ENCODE data around the gene POLR3GL. TPM values are rescaled to one million over a fixed set of nuclear protein-coding genes. Genes with fewer than 3 reads are reported as not detected.

POLR3GL gene
- total and polyA plus RNA-seq, 10 of the 15 experiments (the other 5 are each of a cell fraction or from before 2014, with no cell fraction given), result 12.8 to 47.0 (median 26.6) TPM

GRCh38 chr1:145959957-145960467 lies 4.5 kb upstream of the POLR3GL start:
- Histone ChIP-seq H3K27ac (ENCODE audit: control insufficient read depth, insufficient read depth) (no peak overlapping the region), H3K4me3 (peak overlapping the region; percentile 80; the same call in 1 of the 2 replicates), H3K9me3 (replicated peaks; ENCODE audit: control insufficient read depth, insufficient read depth, low read length) (no peaks in the 10 kb centered on the region), H3K4me2 (ENCODE audit: control insufficient read depth, insufficient read depth) (peak overlapping the region; percentile 78), H3K36me3 (ENCODE audit: control insufficient read depth in 2 of 2, insufficient read depth in 2 of 2, low read length in 1 of 2) (no peaks in the 10 kb centered on the region), H3K79me2 (ENCODE audit: control insufficient read depth, insufficient read depth, low read length) (peaks cover 18% of the 10 kb centered on the region), H4K20me1 (ENCODE audit: control insufficient read depth, insufficient read depth) (no peaks in the 10 kb centered on the region), H3K4me1 (ENCODE audit: control insufficient read depth, insufficient read depth, low read length) (peaks cover 19% of the 10 kb centered on the region), H2AFZ (ENCODE audit: control insufficient read depth, low read depth, low read length) (peak overlapping the region; percentile 83; the same call in 1 of the 2 replicates), H3K27me3 (replicated peaks in 1 of 2; ENCODE audit: control insufficient read depth in 2 of 2, insufficient read depth in 2 of 2, low read length in 1 of 2) (no peaks in the 10 kb centered on the region; a peak in 1 of 4 replicates), H3K9ac (ENCODE audit: control insufficient read depth, insufficient read depth, low read length) (no peak overlapping the region)
- ChIA-PET SMC1A (ENCODE audit: uncharacterized antibody, unreplicated experiment) (interaction anchor here (4.1 kb wide), 1 partner anchor 18 kb away, joined by 37 read pairs; no protein-coding TSS in a partner anchor), CTCF (no interaction called here), RAD21 (ENCODE audit: unreplicated experiment) (no interaction called here), POLR2A (interaction anchor here (5.8 kb wide), 1 partner anchor 33 kb away, joined by 58 read pairs; the partner anchor contains the start of gene RBM8A)
- intact Hi-C loops (cut with micrococcal nuclease; ENCODE audit: unreplicated experiment), result loop anchor here (2.0 to 5.0 kb wide), 3 partner anchors 17 to 77 kb away; partner anchors contain the start of gene RBM8A
- no TSS peak for BruUV-seq (replicated peaks)
- FAIRE-seq (no peak), ATAC-seq (no peak), DNase-seq (ENCODE audit: low read depth, low spot score) (no peak)
- 38% methylated on average over 6 of the region's 12 CpGs for WGBS (ENCODE audit: insufficient coverage, insufficient replicate concordance, low lambda C conversion rate, missing lambda C conversion rate)
- in situ Hi-C loops (cut with MboI), result no loop called here
- TF ChIP-seq PKNOX1 (IDR thresholded peaks at IDR 0.05) (no peak), CREB1 (IDR thresholded peaks at IDR 0.05; ENCODE audit: low read depth) (no peak), ZNF687 (IDR thresholded peaks at IDR 0.05) (no peak), ZNF217 (IDR thresholded peaks at IDR 0.05) (no peak), IRF4 (IDR thresholded peaks at IDR 0.05; ENCODE audit: low read depth, low read length) (no peak), E2F4 (IDR thresholded peaks at IDR 0.05; ENCODE audit: low read depth, low read length) (no peak), CTCF (IDR thresholded peaks at IDR 0.05 in 2 of 3, conservative IDR thresholded peaks at IDR 0.05 in 1 of 3; ENCODE audit: control insufficient read depth in 2 of 3, extremely low read depth in 1 of 3, insufficient read depth in 1 of 3, low read depth in 3 of 3, low read length in 3 of 3) (no peak), MTA2 (IDR thresholded peaks at IDR 0.05; ENCODE audit: low read depth) (no peak), ZBTB11 (CRISPR knock-in tag; IDR thresholded peaks at IDR 0.05) (no peak), USF2 (IDR thresholded peaks at IDR 0.05; ENCODE audit: borderline replicate concordance, low read depth, low read length) (no peak)

Measured in GM12878 (cell line).